BJ (cell line): Measurements from ENCODE around the gene PGM5. TPM values are rescaled to one million over a fixed set of nuclear protein-coding genes. Genes with fewer than 3 reads are reported as not detected.

ENCODE experiments used
- CTCF ChIA-PET: fragments of 350-600 bp; formaldehyde crosslinking; extraction: SDS; loops from one replicate; lab custom pipeline; 2021; ENCODE audit warnings: antibody characterized with exemption, inconsistent platforms; lab: Yijun Ruan, JAX
- POLR2A ChIA-PET: fragments of 300-600 bp; sonication (Branson Sonifier 250); formaldehyde crosslinking; extraction: SDS; loops from one replicate; lab custom pipeline; 2021; ENCODE audit warnings: antibody characterized with exemption; lab: Charles Lee
- DNase-seq: peaks from one replicate; pipeline ENCODE4 v3.0.0-alpha.2; 2011; ENCODE audit warnings: low read depth
- H3K27me3 ChIP-seq: 2 replicates; pipeline ENCODE4 v1.6.0; 2011; ENCODE audit warnings: low read length; ENCODE audit not compliant: control insufficient read depth, insufficient read depth
- H3K36me3 ChIP-seq: 2 replicates; pipeline ENCODE4 v1.5.1; 2011; ENCODE audit warnings: low read length; ENCODE audit not compliant: control insufficient read depth, insufficient read depth
- H3K4me3 ChIP-seq: 2 replicates; pipeline ENCODE4 v1.5.1; 2011; ENCODE audit warnings: low read depth, mild to moderate bottlenecking, control low read depth, low read length
- CTCF ChIP-seq: IDR thresholded peaks from 2 replicates; pipeline ENCODE4 v1.5.1; 2011; ENCODE audit warnings: low read depth, mild to moderate bottlenecking, control low read depth, inconsistent platforms, low read length, moderate library complexity; ENCODE audit not compliant: insufficient read depth
- polyA plus RNA-seq: library from polyadenylated mRNA; depleted of rRNA; stranded (reverse); fragments of >200 nt; gene quantifications from 2 replicates; pipeline ENCODE4 v1.2.3, GENCODE V29; 2011

Gene PGM5
- polyA plus RNA-seq, 1 experiment = 8.7 TPM

GRCh38 chr9:68500457-68501381 lies 144.3 kb downstream of the PGM5 start:
- ChIA-PET CTCF (interaction anchor here (0.8 kb wide), 1 partner anchor 10 kb away, joined by 3 read pairs; no protein-coding TSS in a partner anchor), POLR2A (no interaction called here)
- no peak overlapping the region for H3K4me3 ChIP-seq
- no peak for TF ChIP-seq CTCF
- no peaks in the 10 kb centered on the region for H3K27me3 ChIP-seq
- peak; percentile 36 for DNase-seq
- no peaks in the 10 kb centered on the region; the same call in 1 of the 2 replicates for H3K36me3 ChIP-seq

GRCh38 chr9:68502279-68502678 lies 145.9 kb downstream of the PGM5 start:
- CTCF ChIA-PET = no interaction called here
- DNase-seq = no peak

DNA sequence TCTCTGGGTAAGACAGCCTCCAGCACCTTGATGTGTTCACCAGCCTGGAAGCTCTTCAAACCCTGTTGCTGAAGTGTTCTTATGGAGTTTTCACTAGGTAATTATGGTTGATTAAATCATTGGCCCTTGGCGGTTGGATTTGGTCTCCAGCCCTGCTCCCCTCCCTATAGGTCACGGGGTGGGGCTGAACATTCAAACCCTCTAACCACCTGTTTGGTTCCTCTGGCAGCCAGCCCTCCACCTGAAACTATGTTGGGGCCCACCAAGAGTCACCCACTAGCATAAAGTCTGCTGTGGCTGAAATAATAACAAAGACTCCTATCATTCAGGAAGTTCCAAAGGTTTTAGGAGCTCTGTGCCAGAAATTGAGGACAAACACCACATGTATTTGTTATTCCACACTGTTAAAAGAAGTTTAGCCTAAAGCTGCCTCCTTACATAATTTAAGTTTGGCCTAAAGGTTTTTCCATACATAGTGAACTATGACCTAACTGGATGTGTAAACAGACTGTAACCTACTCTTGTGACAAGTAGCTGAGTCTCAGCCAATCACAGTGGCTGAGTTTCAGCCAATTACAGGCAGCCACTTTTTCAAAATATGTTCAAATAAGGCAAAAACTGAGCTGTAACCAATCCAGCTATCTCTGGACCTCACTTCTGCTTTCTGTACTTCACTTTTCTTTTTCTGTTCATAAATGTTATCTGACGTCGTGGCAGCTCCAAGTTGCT lies 149.4 kb downstream of the PGM5 start:
- ChIA-PET POLR2A (interaction anchor here (0.6 kb wide), 1 partner anchor 13 kb away, joined by 3 read pairs; no protein-coding TSS in a partner anchor), CTCF (interaction anchor here (1.2 kb wide), 1 partner anchor 13 kb away, joined by 3 read pairs; no protein-coding TSS in a partner anchor)
- Histone ChIP-seq H3K36me3 (no peaks in the 10 kb centered on the region; the same call in 1 of the 2 replicates), H3K4me3 (no peak overlapping the region), H3K27me3 (no peaks in the 10 kb centered on the region)
- no peak for DNase-seq
- TF ChIP-seq CTCF = no peak

More at GRCh38 chr9:68502279-68502678, 145.9 kb downstream of the PGM5 start:
- Histone ChIP-seq H3K4me3 (no peak overlapping the region), H3K27me3 (no peaks in the 10 kb centered on the region), H3K36me3 (no peaks in the 10 kb centered on the region; the same call in 1 of the 2 replicates)
- TF ChIP-seq CTCF = no peak
- POLR2A ChIA-PET = no interaction called here

GRCh38 chr9:68506551-68506950 lies 150.1 kb downstream of the PGM5 start:
- CTCF ChIA-PET = interaction anchor here (0.9 to 2.6 kb wide), 6 partner anchors 12 to 163 kb away, joined by 3 to 10 read pairs (median 4); no protein-coding TSS in a partner anchor
- Histone ChIP-seq H3K27me3 (no peaks in the 10 kb centered on the region), H3K4me3 (no peak overlapping the region), H3K36me3 (no peaks in the 10 kb centered on the region; the same call in 1 of the 2 replicates)
- no peak for TF ChIP-seq CTCF
- POLR2A ChIA-PET = no interaction called here
- no peak for DNase-seq
